WI38 (cell line): ENCODE results near the gene KIF22.

Source experiments
- H3K4me3 ChIP-seq: 2 replicates; pipeline ENCODE4 v1.5.1; 2011; ENCODE audit warnings: low read depth, mild to moderate bottlenecking, control low read depth, low read length
- CTCF ChIP-seq: IDR thresholded peaks from 2 replicates; pipeline ENCODE4 v1.5.1; 2012; ENCODE audit warnings: low read depth, mild to moderate bottlenecking, control low read depth, low read length

The KIF22 gene

GRCh38 chr16:29852654-29853053, 62.1 kb downstream of the KIF22 start:
- no peak for TF ChIP-seq CTCF
- no peak overlapping the region for H3K4me3 ChIP-seq

GRCh38 chr16:29854520-29855100, 64.1 kb downstream of the KIF22 start:
- TF ChIP-seq CTCF, result no peak

More at GRCh38 chr16:29854520-29855100, 64.1 kb downstream of the KIF22 start:
- H3K4me3 ChIP-seq, result no peak overlapping the region
